Right forelimb (tissue), 1 donor: ENCODE results near the gene GPC5.
"Not testable (repeated sequence)": the region's sequence is repeated elsewhere in the genome, so short reads cannot be mapped to it uniquely, and the experiment has no call there.

Source experiments
- DNase-seq: peaks from one replicate; pipeline ENCODE4 v3.0.0-alpha.2; 2018

GPC5 gene

DNA sequence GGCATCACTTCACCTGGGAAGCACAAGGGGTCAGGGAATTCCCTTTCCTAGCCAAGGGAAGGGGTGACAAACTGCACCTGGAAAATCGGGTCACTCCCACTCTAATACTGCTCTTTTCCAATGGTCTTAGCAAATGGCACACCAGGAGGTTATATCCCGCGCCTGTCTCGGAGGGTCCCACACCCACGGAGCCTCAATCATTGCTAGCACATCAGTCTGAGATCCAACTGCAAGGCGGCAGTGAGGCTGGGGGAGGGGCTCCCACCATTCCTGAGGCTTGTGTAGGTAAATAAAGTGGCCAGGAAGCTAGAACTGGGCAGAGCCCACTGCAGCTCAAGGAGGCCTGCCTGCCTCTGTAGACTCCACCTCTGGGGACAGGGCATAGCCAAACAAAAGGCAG, 1118.5 kb downstream of the GPC5 start:
- not testable (repeated sequence) for DNase-seq

DNA sequence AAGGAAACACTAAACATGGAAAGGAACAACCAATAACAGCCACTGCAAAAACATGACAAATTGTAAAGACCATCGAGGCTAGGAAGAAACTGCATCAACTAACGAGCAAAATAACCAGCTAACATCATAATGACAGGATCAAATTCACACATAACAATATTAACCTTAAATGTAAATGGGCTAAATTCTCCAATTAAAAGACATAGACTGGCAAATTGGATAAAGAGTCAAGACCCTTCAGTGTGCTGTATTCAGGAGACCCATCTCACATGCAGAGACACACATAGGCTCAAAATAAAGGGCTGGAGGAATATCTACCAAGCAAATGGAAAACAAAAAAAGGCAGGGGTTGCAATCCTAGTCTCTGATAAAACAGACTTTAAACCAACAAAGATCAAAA, 1120.2 kb downstream of the GPC5 start:
- DNase-seq = not testable (repeated sequence)

- DNase-seq = no peak
Measured at GRCh38 chr13:92530364-92530763, 1131.9 kb downstream of the GPC5 start.

DNA sequence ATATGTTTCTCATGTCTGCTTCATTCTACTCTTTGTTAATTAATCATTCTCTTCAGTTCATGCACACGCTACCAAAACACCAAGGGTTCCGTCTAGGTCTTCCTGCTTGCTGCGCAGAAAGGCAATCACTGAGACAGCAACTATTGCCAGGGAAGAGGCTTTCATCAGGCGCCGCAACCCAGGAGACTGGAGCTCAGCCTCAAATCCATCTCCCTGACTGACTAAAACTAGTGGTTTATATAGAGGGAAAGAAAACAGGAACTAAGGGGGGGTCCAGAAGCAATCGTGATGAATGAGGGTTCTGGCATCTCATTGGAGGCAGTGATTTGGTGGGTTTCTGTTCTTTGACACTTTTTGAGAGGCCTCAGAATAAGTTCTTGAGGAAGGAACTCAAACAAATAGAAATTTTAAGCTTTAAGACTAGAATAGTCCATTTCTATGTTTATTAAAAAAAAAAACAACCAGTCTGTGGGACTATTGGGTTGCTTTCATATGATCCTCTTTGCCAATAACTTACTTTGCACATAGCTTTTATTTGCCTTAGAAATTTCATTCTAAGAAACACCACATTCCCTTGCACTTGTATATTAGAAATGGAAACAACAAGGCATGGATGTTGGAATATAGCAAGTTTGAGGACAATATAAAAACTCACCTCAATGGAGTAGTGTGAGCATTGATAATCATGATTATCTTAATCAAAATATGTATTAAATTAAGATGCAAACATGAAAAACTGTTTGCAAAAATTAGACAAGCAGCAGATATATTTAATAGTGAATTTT, 1137.0 kb downstream of the GPC5 start:
- DNase-seq = no peak

DNA sequence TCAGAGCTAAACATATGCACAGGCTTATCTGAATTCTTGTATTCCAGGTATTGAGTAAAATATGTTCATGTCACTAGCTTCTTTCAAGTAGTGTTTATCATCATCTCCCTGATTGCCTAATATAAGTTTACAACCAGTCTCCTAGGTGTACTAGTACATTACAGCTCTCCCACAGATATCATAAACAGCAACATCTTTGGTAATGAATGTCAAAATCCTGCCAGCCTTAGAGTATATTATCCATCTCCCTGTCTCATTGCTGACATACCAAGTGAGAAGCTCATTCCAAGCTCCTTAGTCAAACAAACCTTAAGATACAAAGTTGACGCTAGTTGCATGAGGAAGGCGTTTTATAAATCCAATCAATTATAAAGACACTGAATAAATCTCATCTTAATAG, 1139.0 kb downstream of the GPC5 start:
- DNase-seq = no peak

GRCh38 chr13:92538164-92538563, 1139.7 kb downstream of the GPC5 start:
- no peak for DNase-seq

- not testable (repeated sequence) for DNase-seq
Measured at GRCh38 chr13:92539148-92539547, 1140.7 kb downstream of the GPC5 start.

DNA sequence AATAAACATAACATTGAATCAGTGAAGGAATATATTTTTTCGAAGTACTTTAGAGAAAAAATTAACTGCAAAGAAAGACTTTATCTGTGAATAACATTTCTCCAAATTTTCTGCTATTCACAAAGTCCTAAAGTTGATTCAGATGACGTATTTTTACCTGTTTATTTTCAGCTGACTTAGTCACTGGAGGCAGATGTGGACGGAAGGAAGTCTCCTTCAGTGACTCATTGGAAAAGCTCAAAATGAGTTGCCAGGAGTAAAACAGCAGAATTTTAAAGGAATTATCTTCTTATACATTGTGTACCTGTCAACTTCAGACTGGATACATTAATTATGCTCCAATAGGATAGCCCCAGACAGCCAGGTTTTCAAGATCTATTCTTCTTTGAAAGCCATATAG, 1148.8 kb downstream of the GPC5 start:
- no peak for DNase-seq

DNA sequence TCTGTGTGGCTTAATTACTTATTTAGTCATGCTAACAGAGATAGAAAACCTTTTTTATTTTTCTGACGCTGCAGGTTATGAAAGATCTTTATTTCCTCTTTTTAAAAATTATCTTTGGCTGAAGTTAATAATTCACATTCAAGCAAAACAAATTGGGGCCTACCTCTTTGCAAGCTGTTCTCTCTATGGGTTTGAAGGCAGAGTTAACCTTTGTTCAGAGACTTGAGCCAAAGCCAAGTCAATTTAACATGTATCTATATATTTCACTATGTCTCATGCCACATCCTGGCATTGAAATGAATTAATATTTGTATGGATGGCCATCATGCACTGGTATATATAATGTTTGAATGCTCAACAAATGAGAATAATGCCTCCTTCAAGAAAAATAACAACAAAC, 1150.9 kb downstream of the GPC5 start:
- no peak for DNase-seq

GRCh38 chr13:92553470-92554114, 1155.2 kb downstream of the GPC5 start:
- no peak for DNase-seq

GRCh38 chr13:92560883-92561282, 1162.5 kb downstream of the GPC5 start:
- no peak for DNase-seq

- DNase-seq = no peak
Measured at GRCh38 chr13:92564942-92565341, 1166.5 kb downstream of the GPC5 start.

DNA sequence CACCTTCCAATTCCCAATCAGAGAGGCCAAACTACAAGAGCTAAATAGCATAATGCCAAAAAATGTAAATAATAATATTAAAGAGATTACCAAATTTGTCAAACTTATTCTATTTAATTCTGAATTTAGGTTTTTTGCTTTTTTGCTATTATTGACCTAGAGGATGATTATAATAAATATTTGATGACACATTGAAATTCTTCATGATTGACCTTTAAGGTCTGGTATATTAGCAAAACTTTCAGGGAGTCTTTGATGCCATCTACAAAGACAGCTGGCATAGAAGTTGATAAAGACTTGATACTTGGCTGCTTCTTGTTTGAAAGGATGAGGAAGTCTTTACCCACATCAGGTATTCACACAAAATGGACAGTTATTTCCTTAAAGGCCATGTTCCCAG, 1168.3 kb downstream of the GPC5 start:
- DNase-seq = no peak

DNA sequence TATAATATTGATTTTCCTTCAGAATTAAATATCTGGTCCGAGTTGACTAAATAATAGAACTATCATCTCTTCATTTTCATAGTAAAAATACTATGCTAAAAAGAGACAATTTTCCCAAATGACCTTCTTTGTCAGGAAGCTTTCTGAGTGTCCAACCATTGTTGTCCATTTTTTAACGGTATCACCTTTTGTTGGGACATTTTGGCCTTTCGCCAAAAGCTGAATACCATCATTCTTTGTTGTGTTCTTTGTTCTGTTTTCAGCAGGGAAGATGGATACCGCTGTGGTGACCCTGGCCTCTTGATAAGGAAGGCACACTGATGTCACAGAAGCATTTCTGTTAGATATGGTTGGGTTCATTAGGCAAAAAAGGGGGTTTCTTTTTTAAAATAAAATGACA, 1173.8 kb downstream of the GPC5 start:
- no peak for DNase-seq

DNA sequence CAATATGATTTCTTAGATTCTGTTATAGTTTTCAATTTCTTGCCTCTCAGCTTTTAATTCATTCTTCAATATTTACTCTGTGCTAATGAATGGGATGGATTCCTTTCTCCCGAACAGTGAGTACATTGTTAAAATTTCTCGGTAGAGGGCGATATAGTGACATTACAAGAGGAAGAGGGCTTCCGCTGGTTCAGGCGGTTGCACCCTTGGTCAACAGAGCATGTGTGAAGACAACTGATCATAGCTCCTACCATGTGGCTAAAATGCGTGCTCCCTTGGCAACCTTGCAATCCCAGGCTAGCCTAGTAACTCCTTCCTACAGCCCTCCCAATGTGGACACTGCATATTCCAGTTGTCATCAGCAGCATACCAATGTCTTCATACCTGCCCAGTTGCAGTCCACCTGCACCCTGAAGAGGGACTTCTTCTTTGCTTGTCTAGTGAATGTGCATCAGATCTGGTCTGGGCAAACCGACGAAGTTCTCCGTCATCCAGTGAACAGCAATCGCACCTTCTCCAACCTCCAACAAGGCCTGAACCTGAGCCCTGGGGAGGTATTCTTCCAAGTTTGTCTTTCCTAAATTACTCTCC, 1175.1 kb downstream of the GPC5 start:
- DNase-seq = no peak

DNA sequence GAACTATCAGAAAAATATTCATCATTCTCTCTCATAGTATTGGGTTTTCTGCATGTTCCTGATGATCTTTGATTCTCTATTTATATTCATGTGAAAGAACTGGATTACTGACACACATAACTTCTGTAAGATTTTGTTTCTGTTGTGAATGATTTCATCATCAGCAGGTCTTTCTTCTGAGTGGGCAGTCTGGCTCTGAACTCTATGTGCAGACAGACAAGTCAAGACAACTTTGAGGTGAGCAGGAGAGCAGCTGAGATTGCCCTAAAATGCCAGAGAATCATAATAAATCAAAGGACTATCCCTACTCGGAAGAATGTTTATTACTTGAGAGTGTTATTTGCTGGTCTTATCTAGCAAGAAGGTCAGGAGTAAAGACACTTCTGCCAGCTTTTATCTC, 1176.1 kb downstream of the GPC5 start:
- no peak for DNase-seq

- no peak for DNase-seq
Measured at GRCh38 chr13:92575777-92576176, 1177.4 kb downstream of the GPC5 start.

GRCh38 chr13:92578358-92578757, 1179.9 kb downstream of the GPC5 start:
- no peak for DNase-seq

- DNase-seq = no peak
Measured at GRCh38 chr13:92589955-92590354, 1191.5 kb downstream of the GPC5 start.

GRCh38 chr13:92590503-92590908, 1192.1 kb downstream of the GPC5 start:
- DNase-seq = no peak

DNA sequence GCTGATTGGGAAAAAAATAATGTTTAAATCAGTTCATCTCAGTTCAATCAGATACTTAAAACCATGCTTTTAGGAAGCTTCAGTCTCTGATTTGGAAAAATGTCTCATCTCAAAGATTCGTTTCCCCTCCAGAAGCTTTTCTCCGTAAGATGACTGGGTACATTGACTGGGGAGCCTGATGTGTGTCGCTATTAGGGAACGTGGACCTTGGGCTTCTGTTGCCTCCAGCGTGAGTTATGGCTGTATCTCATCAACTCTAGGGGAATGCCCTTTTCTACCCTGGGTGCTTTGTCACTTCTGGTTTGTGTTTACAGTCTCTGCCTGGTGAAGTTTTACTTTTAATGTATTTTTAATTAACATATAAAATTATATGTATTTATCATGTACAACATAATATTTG, 1192.7 kb downstream of the GPC5 start:
- DNase-seq = no peak

GRCh38 chr13:92592757-92593156, 1194.3 kb downstream of the GPC5 start:
- no peak for DNase-seq

- DNase-seq = no peak
Measured at GRCh38 chr13:92602560-92602959, 1204.1 kb downstream of the GPC5 start.

- no peak for DNase-seq
Measured at GRCh38 chr13:92609376-92609775, 1211.0 kb downstream of the GPC5 start.
